GM18502 (cell line): Measurements from ENCODE around the gene DDIT3.

Source experiments
- ATAC-seq: cut with Tn5 transposase; IDR thresholded peaks from one replicate; pipeline ENCODE4 v1.9.1; 2021; ENCODE audit warnings: mild to moderate bottlenecking; ENCODE audit not compliant: unreplicated experiment, poor library complexity

Gene DDIT3

DNA sequence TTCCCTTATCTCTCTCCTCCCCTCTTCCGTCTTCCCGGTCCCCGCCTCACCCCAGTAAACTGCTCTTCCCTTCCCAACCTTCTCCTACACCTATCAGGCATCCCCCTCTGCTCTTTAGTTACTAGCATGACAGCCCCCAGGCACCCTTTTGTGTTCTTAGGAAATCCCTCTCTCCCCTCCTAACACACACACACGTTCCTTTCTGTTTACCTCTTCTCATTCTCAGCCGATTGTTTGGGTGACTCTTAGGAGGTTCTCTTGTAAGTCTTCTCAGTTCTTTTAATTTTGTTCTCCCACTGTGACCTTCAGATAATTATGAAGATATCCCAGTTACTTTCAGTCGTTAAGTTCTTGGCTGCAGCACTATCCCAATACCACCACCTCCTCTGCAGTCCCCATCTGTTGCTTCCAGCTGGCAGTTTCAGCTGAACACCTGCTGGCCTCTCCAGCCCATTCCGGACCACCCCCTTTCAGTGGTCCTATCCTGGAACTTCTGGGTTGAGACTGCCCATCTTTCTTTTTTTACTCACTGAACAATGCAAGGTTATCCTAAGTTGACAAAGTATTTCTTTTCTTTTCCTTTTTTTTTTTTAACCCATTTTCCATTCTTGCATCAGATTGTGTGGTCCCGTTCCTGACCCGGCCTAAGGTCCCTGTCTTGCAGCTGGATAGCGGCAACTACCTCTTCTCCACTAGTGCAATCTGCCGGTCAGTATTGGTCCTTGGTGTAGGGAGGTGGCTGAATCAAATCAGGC lies 31.7 kb downstream of the DDIT3 start:
- no peak for ATAC-seq

DNA sequence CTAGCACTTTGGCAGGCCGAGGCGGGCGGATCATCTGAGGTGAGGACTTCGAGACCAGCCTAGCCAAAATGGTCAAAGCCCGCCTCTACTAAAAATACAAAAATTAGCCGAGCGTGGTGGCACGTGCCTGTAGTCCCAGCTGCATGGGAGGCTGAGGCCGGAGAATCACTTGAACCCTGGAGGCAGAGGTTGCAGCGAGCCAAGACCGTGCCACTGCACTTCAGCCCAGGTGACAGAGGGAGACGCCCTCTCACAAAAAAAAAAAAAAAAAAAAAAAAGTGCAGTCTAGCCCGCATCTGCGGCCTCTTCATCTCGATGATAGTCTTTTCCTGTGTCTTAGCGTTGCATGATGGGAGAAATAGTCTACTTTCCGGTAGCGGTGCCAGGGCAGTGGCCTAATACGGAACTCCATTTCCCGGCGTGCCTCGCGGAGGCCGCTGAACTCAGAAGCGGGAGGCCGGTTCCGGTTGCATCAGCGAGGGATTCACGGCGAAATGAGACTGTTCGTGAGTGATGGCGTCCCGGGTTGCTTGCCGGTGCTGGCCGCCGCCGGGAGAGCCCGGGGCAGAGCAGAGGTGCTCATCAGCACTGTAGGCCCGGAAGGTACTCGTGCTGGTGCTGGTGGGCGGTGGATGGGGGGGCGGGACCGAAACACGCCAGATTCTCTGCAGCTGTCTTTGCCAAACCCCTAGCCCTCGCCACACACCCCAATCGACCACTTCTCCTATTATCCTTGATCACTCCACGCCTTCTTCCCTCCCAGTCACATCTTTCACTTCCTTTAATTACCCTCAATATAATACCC lies 32.5 kb downstream of the DDIT3 start, which contains the start of gene MARS1:
Gene MARS1, plus strand, starts transcription at position 472 of the 805 bp plus-strand sequence. Its CDS starts 23 bp downstream, at position 495.
- peak; percentile 97 for ATAC-seq

- ATAC-seq = no peak
Measured at GRCh38 chr12:57487055-57487596, 33.2 kb downstream of the DDIT3 start.

DNA sequence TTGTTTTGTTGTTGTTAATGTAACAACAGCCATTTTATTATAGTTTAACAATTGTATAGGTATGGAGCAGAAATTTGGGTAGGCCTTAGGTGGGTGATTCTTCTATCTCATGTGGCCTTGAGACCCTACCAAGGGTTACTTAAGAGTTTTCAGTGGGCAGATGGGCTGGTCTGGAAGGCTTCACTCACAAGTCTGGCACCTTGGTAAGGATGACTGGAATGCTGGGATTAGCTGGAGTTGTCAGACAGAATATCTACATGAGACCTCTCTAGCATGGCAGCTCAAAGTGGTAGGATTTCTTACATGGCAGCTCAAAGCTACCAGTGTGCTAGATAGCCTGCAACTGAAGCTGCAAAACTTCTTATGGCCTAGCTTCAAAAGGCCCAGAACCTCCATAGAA lies 34.6 kb downstream of the DDIT3 start:
- no peak for ATAC-seq

- ATAC-seq = no peak
Measured at GRCh38 chr12:57483466-57483865, 36.8 kb downstream of the DDIT3 start.

DNA sequence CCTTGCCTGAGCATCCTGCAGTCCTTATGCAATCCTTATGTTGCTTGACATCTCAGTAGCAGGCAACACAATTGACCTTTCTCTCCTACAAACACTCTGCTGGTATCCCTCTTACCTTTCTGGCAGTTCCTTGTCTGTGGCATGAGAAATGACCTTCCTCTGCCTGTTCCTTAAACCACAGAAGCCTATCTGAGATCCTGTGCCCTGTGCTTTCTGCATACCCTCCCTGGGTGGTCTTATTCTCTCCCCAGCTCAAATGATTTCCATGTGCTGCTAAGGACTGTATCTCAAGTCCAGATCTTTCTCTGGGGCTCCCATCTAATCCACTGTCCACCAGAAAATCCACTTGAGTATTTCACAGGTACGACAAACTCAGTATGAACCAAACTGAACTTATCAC lies 38.6 kb downstream of the DDIT3 start:
- ATAC-seq = no peak

- no peak for ATAC-seq
Measured at GRCh38 chr12:57479376-57480115, 40.8 kb downstream of the DDIT3 start, which contains the start of gene ARHGAP9. ARHGAP9 (minus strand) TSS chr12:57479866; CDS start chr12:57479406, 460 bp downstream.

DNA sequence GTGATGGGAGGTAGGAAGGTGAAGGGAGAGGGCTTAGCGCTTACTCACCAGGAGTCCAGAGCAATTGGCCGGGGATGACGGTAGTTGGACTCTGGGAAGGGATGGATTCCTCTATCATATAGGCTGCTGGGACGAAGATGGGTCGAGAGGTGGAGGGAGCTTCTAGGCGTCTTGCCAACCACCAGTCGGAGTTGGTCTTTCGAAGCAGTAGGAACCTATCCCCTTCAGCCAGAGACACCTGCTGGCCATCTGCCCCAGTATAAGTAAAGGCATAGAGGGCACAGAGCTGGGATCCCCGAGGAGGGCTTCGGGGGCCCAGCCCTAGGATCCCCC lies 41.3 kb downstream of the DDIT3 start:
- ATAC-seq = no peak

GRCh38 chr12:57477710-57478681 lies 42.3 kb downstream of the DDIT3 start:
- peak; percentile 32 for ATAC-seq

DNA sequence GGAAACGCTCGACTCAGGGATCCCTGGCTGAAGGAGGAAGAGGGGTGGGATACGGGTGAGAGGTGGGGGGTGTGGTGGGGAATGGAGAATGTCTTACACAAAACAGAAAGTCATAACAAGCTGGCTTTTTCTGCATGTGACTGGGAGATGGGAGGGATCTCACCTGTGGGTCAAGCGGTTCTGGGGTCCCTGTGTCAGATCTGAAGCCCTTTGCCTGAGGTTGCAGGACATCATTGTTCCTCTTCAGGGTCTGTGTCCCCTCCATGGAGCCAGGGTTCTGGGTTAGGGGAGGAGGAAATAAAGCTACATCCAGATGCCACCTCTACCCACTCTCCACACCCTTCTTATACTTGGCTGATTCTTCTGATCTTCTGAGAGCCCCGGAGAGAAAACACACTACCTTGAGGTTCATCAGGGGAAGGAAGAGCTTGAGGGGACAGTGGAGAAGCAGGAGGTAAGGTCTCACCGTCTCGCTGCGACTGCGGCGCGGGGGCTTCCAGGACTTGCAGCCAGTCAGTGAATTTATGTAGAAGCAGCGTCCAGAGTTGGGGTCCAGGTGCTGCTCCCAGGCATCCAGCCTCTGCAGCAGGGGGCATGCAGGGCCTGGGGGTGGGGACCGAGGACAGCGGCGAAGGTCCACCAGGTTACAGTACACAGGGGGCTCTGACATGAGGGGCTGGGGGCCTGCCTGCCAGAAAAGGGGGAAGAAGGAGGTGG lies 43.2 kb downstream of the DDIT3 start:
- ATAC-seq = no peak

- peak; percentile 41 for ATAC-seq
Measured at GRCh38 chr12:57476162-57476992, 43.9 kb downstream of the DDIT3 start.

GRCh38 chr12:57475271-57476161 lies 44.8 kb downstream of the DDIT3 start:
- peak; percentile 4 for ATAC-seq

- ATAC-seq = no peak
Measured at GRCh38 chr12:57474862-57475261, 45.5 kb downstream of the DDIT3 start.

GRCh38 chr12:57474430-57474829 lies 45.9 kb downstream of the DDIT3 start:
- no peak for ATAC-seq

- ATAC-seq = no peak
Measured at GRCh38 chr12:57473886-57474285, 46.4 kb downstream of the DDIT3 start.

DNA sequence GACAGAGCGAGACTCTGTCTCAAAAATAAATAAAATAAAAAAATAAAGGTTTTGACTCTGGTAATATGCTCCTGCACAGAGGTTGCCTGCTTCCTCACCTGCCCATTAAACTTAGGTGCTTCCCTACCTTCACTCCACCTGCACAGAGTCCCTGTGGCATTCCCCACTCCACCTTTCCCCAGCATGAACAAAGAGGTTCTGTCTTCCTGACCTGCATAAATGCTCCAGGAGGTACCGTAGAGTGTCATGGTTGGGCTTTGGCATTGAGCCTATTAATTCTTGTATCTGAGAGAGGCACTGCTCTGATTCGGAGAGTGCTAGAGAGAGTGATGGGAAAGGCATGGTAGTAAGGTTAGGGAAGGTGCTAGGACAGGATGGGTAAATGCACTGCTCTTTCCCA lies 46.9 kb downstream of the DDIT3 start:
- ATAC-seq = no peak

GRCh38 chr12:57472391-57472790 lies 47.9 kb downstream of the DDIT3 start:
- no peak for ATAC-seq
